Hepatic stellate cell (primary cell): ENCODE results near the gene CEP170B.
"Not testable (repeated sequence)": the region's sequence is repeated elsewhere in the genome, so short reads cannot be mapped to it uniquely, and the experiment has no call there.

Source experiments
- DNase-seq: peaks from one replicate; pipeline ENCODE4 v3.0.0; 2011; ENCODE audit warnings: low spot score

CEP170B gene

GRCh38 chr14:104917993-104918392 is 52.9 kb downstream of the CEP170B start:
- DNase-seq: no peak

GRCh38 chr14:104919152-104919992 is 54.3 kb downstream of the CEP170B start:
- DNase-seq: not testable (repeated sequence)

DNA sequence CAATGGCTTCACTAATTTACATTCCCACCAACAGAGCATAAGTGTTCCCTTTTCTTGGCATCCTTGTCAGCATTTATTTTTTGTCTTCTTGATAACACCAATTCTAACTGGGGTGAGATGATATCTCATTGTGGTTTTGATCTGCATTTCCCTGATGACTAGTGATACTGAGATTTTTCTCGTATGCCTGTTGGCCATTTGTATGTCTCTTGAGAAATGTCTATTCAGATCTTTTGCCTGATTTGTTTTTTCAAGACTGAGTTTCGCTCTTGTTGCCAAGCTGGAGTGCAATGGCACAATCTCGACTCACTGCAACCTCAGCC is 54.9 kb downstream of the CEP170B start:
- DNase-seq: no peak

- no peak for DNase-seq
These were observed 58.8 kb downstream of the CEP170B start for GRCh38 chr14:104923640-104924420.

GRCh38 chr14:104924421-104925213 is 59.5 kb downstream of the CEP170B start, which contains the start of gene PLD4:
TSS of gene PLD4 (plus strand) at chr14:104924879. CDS start at chr14:104927141, 2,262 bp downstream.
- no peak for DNase-seq

DNA sequence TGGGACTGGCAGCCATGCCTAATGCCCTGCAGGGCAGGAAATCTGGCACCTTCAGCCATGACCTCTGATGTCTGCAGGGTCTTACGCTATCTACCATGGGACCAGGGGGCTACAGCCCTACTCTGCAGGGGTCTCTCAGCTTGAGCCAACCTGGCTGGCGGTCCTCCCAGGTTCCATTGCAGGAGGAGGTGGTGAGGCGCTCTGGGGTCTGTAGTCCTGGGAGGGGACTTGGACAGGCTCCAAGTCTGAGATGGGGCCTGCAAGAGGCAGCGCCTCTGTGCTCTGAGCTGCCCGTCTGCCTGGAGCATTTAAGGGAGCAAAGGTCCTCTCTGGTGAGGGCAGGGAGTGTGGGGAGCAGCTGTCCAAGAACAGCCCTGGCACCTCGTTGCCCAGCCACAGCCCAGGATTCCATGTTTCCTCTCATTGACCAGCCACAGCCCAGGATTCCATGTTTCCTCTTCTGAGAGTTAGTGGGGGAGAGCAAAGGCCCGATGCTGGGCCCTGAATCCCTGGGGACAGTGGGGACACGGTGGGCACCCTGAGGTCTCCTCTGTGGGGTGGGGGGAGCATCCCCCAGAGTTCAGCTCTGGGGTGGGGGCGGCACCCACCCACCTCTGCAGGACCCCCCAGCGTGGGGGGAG is 60.3 kb downstream of the CEP170B start:
- no peak for DNase-seq

DNA sequence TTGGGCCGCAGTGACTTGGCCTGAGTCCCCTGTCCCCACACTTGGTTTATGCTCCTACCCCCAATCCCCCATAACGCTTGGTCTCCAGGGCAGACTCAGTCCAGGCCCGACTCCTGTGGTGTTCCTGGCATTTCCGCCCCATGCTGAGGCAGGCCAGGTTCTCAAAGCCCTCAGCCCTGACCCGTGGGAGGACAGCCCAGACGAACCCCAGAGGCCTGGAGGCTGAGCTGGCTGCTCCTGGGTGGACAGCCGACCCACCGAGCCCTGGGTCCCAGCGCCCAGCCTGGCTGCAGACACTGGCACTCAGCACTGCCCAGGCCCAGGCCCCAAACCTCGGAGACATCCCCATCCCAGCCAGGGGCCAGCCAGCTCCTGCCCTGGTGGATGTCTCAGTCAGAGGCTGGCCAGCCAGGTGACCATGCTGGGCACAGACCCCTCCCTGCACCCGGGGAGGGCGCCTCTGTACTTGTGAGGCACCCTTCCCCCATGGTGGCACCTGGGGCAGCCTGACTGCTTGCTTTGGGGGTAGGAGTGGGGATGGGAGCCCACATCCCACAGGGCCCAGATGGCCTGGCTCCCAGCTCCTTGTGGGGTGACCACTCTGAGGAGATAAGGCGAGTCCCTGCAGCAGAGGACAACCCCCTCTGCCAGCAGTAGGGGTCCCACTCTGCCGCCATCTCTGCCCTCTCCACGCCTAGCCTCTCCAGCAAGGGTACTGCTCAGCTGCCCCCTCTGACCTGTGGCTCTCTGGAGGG is 61.0 kb downstream of the CEP170B start:
- DNase-seq: no peak

DNA sequence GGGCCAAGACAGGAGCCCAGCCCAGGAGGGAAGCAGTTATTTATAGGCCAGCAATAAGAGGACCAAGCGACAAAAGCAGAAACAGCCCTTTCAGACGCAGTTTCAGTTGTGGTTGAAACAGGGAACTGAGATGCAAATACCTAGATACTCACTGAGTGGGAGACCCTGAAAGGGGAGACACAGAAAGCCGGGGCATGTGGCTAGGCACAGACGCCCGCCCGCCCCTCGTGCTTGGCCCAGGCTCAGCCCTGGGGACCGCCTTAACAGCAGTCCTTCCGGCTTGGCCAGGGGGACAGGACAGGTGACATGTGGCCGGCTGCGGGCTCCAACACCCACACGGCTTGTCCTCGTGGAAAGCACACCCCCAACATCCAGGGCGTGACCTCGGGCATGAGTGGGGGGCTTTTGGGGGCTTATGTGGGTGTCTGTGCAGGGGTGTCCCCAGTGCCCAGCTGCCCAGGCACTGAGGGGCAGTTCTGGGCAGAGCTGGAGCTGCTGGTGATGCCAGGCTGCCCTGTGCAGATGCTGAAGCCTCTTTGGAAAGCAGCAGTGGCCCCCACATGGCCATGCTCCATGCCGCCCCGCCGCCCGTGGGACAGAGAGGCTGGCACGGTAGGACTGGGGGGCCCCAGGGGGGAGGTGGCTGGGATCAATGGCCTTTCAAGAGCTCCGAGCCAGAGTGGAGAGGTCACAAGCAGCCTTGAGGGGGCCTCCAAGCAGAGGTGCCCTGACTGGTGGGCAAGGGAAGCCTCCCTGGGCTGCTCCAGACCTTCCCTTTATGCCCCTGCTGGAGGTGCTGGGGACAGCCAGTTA is 61.8 kb downstream of the CEP170B start:
- DNase-seq: no peak

DNA sequence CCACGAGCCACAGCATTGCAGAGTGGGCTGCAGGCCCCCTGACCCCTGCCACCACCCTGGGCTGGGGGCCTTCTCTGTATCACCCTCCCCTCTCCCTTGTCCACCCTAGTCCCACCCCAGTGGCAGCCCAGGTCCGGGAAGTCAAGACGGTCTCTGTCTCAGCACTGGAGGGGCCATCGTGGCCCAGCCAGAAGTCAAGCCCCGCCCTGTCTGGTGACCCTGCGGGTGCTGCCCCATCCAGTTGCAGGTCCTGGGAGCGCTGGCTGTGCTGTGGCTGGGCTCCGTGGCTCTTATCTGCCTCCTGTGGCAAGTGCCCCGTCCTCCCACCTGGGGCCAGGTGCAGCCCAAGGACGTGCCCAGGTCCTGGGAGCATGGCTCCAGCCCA is 62.4 kb downstream of the CEP170B start:
- no peak for DNase-seq

DNA sequence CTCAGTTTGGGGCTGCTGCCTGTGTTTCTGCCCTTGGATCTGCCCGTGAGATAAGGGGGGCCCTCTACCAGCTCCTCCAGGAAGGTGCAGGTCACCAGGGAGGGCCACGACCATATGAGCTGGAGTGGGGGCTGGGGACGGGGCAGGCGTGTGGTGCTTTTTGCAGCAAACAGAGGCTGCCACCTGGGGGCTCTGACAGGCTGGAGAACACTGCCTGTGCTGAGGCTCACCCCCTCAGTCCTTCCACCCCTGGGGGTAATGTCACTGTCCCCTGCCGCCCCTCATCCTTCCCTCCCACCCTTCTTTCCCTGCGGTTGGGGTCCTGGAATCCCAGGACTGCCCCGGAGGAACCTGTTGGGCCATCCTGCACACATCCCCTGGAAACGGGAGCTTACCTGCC is 62.8 kb downstream of the CEP170B start:
- DNase-seq: no peak

DNA sequence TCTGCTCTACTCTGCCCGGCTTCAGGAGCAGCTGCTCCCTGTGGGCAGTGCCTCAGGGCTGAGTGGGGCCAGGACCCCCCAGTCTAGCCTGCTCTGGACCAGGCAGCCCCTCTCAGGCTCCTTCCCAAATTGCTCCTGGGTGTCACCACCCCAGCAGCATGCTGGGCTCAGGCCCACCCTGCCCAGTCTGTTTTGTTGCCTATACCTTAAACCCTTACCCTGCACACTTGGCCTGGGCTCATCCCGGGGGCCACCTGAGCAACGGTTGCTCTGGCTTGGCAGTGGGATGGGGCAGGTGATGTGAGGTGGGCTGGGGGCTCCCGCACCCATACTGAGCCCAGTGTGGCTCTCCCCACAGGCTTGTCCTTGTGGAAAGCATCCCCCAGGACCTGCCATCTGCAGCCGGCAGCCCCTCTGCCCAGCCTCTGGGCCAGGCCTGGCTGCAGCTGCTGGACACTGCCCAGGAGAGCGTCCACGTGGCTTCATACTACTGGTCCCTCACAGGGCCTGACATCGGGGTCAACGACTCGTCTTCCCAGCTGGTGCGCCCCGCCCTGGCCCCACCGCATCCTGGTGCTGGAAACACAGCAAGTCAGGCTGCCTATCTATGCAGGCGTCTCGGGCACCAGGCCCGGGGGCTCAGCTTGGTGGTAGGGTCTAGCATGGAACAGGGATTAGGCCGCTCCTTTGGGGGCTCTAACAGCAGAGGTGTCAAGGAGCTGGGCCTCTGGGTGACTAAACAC is 63.5 kb downstream of the CEP170B start:
- no peak for DNase-seq

GRCh38 chr14:104929268-104930230 is 64.5 kb downstream of the CEP170B start:
- DNase-seq: no peak

DNA sequence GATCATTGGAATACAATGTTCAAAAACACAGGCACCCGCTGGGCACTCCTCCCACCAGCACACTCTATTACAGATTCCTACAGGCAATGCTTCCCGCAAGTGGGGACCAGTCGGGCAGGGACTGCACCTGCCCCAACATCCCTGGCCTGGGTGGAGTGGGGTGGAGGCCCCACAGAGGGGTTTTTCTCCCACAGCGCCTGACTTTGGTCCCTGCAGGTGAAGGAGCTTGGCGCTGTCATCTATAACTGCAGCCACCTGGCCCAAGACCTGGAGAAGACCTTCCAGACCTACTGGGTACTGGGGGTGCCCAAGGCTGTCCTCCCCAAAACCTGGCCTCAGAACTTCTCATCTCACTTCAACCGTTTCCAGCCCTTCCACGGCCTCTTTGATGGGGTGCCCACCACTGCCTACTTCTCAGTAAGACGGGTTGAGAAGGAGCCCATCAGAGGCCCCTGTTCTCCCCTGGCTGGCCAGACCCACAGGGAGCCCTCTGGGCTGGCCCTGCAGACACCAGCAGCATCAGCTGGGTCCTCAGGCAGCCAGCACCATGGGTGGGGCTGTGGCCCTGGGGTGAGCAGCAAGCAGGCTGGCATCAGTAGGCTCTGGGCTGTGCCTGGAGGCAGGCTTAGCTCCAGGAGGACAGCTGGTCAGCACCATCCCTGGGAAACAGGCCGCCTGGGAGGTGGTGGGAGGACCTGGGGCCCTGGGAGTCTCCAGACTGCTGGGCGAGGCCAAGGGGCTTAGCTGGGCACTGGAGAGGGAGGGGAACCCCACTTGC is 65.6 kb downstream of the CEP170B start:
- no peak for DNase-seq

- DNase-seq: no peak
These were observed 66.3 kb downstream of the CEP170B start for GRCh38 chr14:104931304-104931770.

DNA sequence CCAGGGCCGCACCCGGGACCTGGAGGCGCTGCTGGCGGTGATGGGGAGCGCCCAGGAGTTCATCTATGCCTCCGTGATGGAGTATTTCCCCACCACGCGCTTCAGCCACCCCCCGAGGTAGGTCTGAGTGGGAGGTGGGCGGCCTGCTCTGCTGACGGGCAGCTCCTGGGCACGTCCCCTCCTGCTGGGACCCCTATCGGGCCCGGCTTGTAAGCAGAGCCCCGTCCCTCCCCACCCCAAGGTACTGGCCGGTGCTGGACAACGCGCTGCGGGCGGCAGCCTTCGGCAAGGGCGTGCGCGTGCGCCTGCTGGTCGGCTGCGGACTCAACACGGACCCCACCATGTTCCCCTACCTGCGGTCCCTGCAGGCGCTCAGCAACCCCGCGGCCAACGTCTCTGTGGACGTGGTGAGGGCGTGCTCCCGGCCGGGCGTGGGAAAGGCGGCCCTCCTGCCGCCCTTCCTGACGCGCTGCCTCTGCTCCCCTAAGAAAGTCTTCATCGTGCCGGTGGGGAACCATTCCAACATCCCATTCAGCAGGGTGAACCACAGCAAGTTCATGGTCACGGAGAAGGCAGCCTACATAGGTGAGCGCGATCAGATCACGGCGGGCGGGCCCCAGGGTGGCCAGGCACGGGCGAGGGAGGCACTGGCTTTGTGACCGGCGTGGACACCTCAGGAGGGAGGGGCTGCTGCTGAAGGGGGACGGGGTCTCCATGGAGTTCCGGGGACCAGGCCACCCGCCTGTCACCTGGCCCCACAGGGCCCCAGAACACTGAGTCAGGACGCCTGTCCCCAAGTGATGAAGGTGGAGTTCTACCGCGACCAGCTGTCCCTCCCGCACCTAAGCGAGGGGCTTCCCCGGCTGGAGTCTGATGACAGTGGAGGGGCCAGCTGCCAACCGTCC is 67.0 kb downstream of the CEP170B start:
- DNase-seq: no peak
